SK-N-SH (cell line): ENCODE results near the gene NDUFS6. TPM values are rescaled to one million over a fixed set of nuclear protein-coding genes. Genes with fewer than 3 reads are reported as not detected.

Experiments used
- CTCF ChIA-PET: fragments of 300-600, 350-600 bp; formaldehyde crosslinking; extraction: SDS; loops from one replicate; lab custom pipeline; 2021; lab: Yijun Ruan, JAX
- POLR2A ChIA-PET: fragments of 350-600 bp; sonication (Branson Sonifier 250); formaldehyde crosslinking; extraction: SDS; loops from one replicate; lab custom pipeline; 2020; ENCODE audit warnings: antibody characterized with exemption, inconsistent platforms; lab: Yijun Ruan, JAX
- DNase-seq: peaks from one replicate; pipeline ENCODE4 v3.0.0; 2012
- H2AFZ ChIP-seq: fragments of 200-600 bp; sonication (generic); 2 replicates; pipeline ENCODE4 v1.8.1; 2016; ENCODE audit warnings: antibody characterized with exemption, mild to moderate bottlenecking, low read depth
- H3F3A ChIP-seq: fragments of 200-600 bp; sonication (generic); replicated peaks from 2 replicates; pipeline ENCODE3; 2016; ENCODE audit warnings: antibody characterized with exemption, mild to moderate bottlenecking; ENCODE audit not compliant: insufficient read depth
- H3K27ac ChIP-seq, 2 experiments: fragments of 200-500 bp in 1 of 2; fragments of 200-600 bp in 1 of 2; sonication (Bioruptor generic) in 1 of 2; sonication (generic), shearing (Covaris generic) in 1 of 2; 2 replicates each; pipeline versions ENCODE4 v1.5.1 to v1.6.1; 2014 to 2016; ENCODE audit warnings: low read depth in 2 of 2, inconsistent platforms in 1 of 2, low read length in 1 of 2, mild to moderate bottlenecking in 1 of 2, mixed read lengths in 1 of 2
- H3K27me3 ChIP-seq: fragments of 200-600 bp; sonication (generic), shearing (Covaris generic); 2 replicates; pipeline ENCODE4 v1.6.1; 2016; ENCODE audit warnings: mixed run types; ENCODE audit not compliant: insufficient read depth
- H3K36me3 ChIP-seq, 2 experiments: fragments of 200-500 bp in 1 of 2; fragments of 200-600 bp in 1 of 2; sonication (Bioruptor generic) in 1 of 2; sonication (generic) in 1 of 2; replicated peaks in 1 of 2; 2 replicates each; pipeline versions ENCODE3 to v1.5.1; 2014 to 2016; ENCODE audit warnings: low read length in 1 of 2, mild to moderate bottlenecking in 1 of 2; ENCODE audit not compliant: insufficient read depth in 2 of 2, control insufficient read depth in 1 of 2
- H3K4me1 ChIP-seq, 2 experiments: fragments of 200-500 bp in 1 of 2; fragments of 200-600 bp in 1 of 2; sonication (Bioruptor generic) in 1 of 2; sonication (generic), shearing (Covaris generic) in 1 of 2; 2 replicates each; pipeline versions ENCODE4 v1.5.1 to v1.6.1; 2014 to 2016; ENCODE audit warnings: low read depth in 1 of 2, low read length in 1 of 2, mixed run types in 1 of 2; ENCODE audit not compliant: insufficient read depth in 2 of 2, control insufficient read depth in 1 of 2
- H3K4me2 ChIP-seq: fragments of 200-600 bp; sonication (generic), shearing (Covaris generic); 2 replicates; pipeline ENCODE4 v1.6.1; 2017; ENCODE audit warnings: mixed run types
- H3K4me3 ChIP-seq, 2 experiments: fragments of 200-500 bp in 1 of 2; fragments of 200-600 bp in 1 of 2; sonication (Bioruptor generic) in 1 of 2; sonication (generic), shearing (Covaris generic) in 1 of 2; 2 replicates each; pipeline versions ENCODE4 v1.5.1 to v1.8.1; 2014 to 2016; ENCODE audit warnings: low read depth in 2 of 2, inconsistent platforms in 1 of 2, low read length in 1 of 2, mild to moderate bottlenecking in 1 of 2, mixed read lengths in 1 of 2, moderate library complexity in 1 of 2
- H3K79me2 ChIP-seq: fragments of 200-600 bp; sonication (generic); 2 replicates; pipeline ENCODE4 v1.8.1; 2017; ENCODE audit warnings: mild to moderate bottlenecking; ENCODE audit not compliant: insufficient read depth
- H3K9ac ChIP-seq: fragments of 200-600 bp; sonication (generic); 2 replicates; pipeline ENCODE4 v1.6.1; 2017; ENCODE audit warnings: mixed run types
- H3K9me2 ChIP-seq: fragments of 200-600 bp; sonication (generic); 2 replicates; pipeline ENCODE4 v1.6.1; 2017; ENCODE audit warnings: mixed run types
- H3K9me3 ChIP-seq: fragments of 200-600 bp; sonication (generic); 2 replicates; pipeline ENCODE4 v1.6.1; 2017; ENCODE audit warnings: mixed run types, mild to moderate bottlenecking, moderate library complexity
- H4K20me1 ChIP-seq: fragments of 200-600 bp; sonication (generic); 2 replicates; pipeline ENCODE4 v1.6.1; 2017; ENCODE audit warnings: mild to moderate bottlenecking, mixed run types; ENCODE audit not compliant: insufficient read depth
- CHD2 ChIP-seq: fragments of 150-350 bp; IDR thresholded peaks from 2 replicates; pipeline ENCODE4 v1.6.1; 2018; ENCODE audit warnings: low read length; ENCODE audit not compliant: partially characterized antibody
- ELF1 ChIP-seq: IDR thresholded peaks from 2 replicates; pipeline ENCODE4 v1.4.0; 2012
- FOXJ3 ChIP-seq: sonication (generic); formaldehyde crosslinking; IDR thresholded peaks from 2 replicates; pipeline ENCODE4 v1.5.1; 2020; ENCODE audit warnings: mild to moderate bottlenecking, missing genetic modification reagents
- FOXM1 ChIP-seq: IDR thresholded peaks from 2 replicates; pipeline ENCODE4 v1.4.0; 2012; ENCODE audit warnings: low read depth, mild to moderate bottlenecking
- GATA2 ChIP-seq: sonication (generic); formaldehyde crosslinking; IDR thresholded peaks from 2 replicates; pipeline ENCODE4 v1.5.0; 2020; ENCODE audit warnings: mild to moderate bottlenecking, missing genetic modification reagents
- JUND ChIP-seq: IDR thresholded peaks from 2 replicates; pipeline ENCODE4 v1.4.0; 2012
- MEF2A ChIP-seq: IDR thresholded peaks from 2 replicates; pipeline ENCODE4 v1.4.0; 2012; ENCODE audit warnings: low read depth, borderline replicate concordance
- MXI1 ChIP-seq: IDR thresholded peaks from 2 replicates; pipeline ENCODE4 v1.6.1; 2012; ENCODE audit warnings: mild to moderate bottlenecking, low read depth, low read length, improper control_type of control experiment
- POLR2AphosphoS5 ChIP-seq: IDR thresholded peaks from 2 replicates; pipeline ENCODE4 v1.6.1; 2012; ENCODE audit warnings: low read depth, low read length
- RCOR1 ChIP-seq: fragments of 150-350 bp; IDR thresholded peaks from 2 replicates; pipeline ENCODE4 v1.6.1; 2017; ENCODE audit warnings: antibody characterized with exemption, low read length
- RFX5 ChIP-seq: IDR thresholded peaks from 2 replicates; pipeline ENCODE4 v1.6.1; 2012; ENCODE audit warnings: mild to moderate bottlenecking, improper control_type of control experiment, low read length
- RXRA ChIP-seq: IDR thresholded peaks from 2 replicates; pipeline ENCODE4 v1.4.0; 2012; ENCODE audit warnings: low read depth, mild to moderate bottlenecking, borderline replicate concordance
- TCF12 ChIP-seq: IDR thresholded peaks from 2 replicates; pipeline ENCODE4 v1.4.0; 2012
- WGBS: methylation state at CpG from one replicate; pipeline ENCODE4 v1.1.6; 2017; ENCODE audit warnings: low lambda C conversion rate; 5-methylcytosine and 5-hydroxymethylcytosine counted together
- polyA plus RNA-seq, 3 experiments: library from polyadenylated mRNA; depleted of rRNA; stranded (reverse); fragments of >200 nt; gene quantifications; 2 replicates each; pipeline ENCODE4 v1.2.3, GENCODE V29; 2012
- TF ChIP-seq, protein P1 (sequence below): fragments of 200-600 bp; sonication (generic); IDR thresholded peaks from 2 replicates; pipeline ENCODE4 v1.6.1; 2017; ENCODE audit warnings: antibody characterized with exemption, mild to moderate bottlenecking, moderate library complexity
- TF ChIP-seq, protein P2 (sequence below): IDR thresholded peaks from 2 replicates; pipeline ENCODE4 v1.4.0; 2012; ENCODE audit warnings: low read depth, borderline replicate concordance
- TF ChIP-seq, protein P3 (sequence below): IDR thresholded peaks from 2 replicates; pipeline ENCODE4 v1.4.0; 2012; ENCODE audit warnings: low read depth
- TF ChIP-seq, protein P4 (sequence below): fragments of 150-350 bp; IDR thresholded peaks from 2 replicates; pipeline ENCODE4 v1.6.1; 2017; ENCODE audit warnings: antibody characterized with exemption, low read length, low read depth, borderline replicate concordance

Gene NDUFS6
- polyA plus RNA-seq, 1 of the 3 experiments (the other 2 are of a cell fraction): 316 TPM

DNA sequence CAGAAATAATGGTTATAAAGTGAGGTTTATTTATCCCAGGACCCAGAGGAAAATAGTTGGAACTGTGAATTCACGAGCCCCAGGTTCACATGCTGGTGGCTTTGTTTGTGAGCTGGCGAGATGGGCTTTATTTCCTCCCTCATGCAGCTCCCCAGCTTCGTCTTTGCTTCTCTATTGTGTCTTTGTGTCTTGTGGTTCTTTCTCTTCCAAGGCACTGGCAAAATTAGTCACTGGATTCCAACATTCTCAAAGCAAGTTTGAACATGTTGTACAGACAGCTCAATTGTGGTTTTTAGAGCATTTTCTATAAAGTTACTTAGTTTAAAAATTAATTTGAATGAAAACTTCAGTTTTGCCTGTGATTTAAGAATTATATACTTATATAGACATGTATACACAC, 7.2 kb downstream of the NDUFS6 start:
- Histone ChIP-seq H3K9me2 (no peaks in the 10 kb centered on the region), H3K36me3 (peaks cover 50 to 89% of the 10 kb centered on the region in 2 experiments), H3K27me3 (no peaks in the 10 kb centered on the region), H2AFZ (no peak overlapping the region), H3K9ac (no peak overlapping the region), H3K27ac (no peak overlapping the region; a peak in 1 of 4 replicates), H3K79me2 (peaks cover 40% of the 10 kb centered on the region), H3K4me2 (no peak overlapping the region), H3K4me1 (no peaks in the 10 kb centered on the region), H3K4me3 (no peak overlapping the region), H3K9me3 (no peaks in the 10 kb centered on the region), H3F3A (no peaks in the 10 kb centered on the region), H4K20me1 (no peaks in the 10 kb centered on the region; the same call in 1 of the 2 replicates)
- TF ChIP-seq MEF2A (no peak), ELF1 (no peak), RFX5 (no peak), RXRA (no peak), TCF12 (no peak), FOXJ3 (no peak), GATA2 (CRISPR knock-in tag) (no peak), CHD2 (no peak), RCOR1 (no peak), FOXM1 (no peak), MXI1 (no peak), POLR2AphosphoS5 (no peak), JUND (no peak)
- TF ChIP-seq, protein P1, sequence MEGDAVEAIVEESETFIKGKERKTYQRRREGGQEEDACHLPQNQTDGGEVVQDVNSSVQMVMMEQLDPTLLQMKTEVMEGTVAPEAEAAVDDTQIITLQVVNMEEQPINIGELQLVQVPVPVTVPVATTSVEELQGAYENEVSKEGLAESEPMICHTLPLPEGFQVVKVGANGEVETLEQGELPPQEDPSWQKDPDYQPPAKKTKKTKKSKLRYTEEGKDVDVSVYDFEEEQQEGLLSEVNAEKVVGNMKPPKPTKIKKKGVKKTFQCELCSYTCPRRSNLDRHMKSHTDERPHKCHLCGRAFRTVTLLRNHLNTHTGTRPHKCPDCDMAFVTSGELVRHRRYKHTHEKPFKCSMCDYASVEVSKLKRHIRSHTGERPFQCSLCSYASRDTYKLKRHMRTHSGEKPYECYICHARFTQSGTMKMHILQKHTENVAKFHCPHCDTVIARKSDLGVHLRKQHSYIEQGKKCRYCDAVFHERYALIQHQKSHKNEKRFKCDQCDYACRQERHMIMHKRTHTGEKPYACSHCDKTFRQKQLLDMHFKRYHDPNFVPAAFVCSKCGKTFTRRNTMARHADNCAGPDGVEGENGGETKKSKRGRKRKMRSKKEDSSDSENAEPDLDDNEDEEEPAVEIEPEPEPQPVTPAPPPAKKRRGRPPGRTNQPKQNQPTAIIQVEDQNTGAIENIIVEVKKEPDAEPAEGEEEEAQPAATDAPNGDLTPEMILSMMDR: no peak
- TF ChIP-seq, protein P2, sequence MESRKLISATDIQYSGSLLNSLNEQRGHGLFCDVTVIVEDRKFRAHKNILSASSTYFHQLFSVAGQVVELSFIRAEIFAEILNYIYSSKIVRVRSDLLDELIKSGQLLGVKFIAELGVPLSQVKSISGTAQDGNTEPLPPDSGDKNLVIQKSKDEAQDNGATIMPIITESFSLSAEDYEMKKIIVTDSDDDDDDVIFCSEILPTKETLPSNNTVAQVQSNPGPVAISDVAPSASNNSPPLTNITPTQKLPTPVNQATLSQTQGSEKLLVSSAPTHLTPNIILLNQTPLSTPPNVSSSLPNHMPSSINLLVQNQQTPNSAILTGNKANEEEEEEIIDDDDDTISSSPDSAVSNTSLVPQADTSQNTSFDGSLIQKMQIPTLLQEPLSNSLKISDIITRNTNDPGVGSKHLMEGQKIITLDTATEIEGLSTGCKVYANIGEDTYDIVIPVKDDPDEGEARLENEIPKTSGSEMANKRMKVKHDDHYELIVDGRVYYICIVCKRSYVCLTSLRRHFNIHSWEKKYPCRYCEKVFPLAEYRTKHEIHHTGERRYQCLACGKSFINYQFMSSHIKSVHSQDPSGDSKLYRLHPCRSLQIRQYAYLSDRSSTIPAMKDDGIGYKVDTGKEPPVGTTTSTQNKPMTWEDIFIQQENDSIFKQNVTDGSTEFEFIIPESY: no peak
- TF ChIP-seq, protein P3, sequence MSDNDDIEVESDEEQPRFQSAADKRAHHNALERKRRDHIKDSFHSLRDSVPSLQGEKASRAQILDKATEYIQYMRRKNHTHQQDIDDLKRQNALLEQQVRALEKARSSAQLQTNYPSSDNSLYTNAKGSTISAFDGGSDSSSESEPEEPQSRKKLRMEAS: no peak
- TF ChIP-seq, protein P4, sequence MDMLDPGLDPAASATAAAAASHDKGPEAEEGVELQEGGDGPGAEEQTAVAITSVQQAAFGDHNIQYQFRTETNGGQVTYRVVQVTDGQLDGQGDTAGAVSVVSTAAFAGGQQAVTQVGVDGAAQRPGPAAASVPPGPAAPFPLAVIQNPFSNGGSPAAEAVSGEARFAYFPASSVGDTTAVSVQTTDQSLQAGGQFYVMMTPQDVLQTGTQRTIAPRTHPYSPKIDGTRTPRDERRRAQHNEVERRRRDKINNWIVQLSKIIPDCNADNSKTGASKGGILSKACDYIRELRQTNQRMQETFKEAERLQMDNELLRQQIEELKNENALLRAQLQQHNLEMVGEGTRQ: no peak
- WGBS: 64% methylated on average over 3 of the region's 3 CpGs
- no peak for DNase-seq
- ChIA-PET POLR2A (no interaction called here), CTCF (no interaction called here)
